Activated CD4-positive, alpha-beta T cell treated with anti-CD3 and anti-CD28 coated beads for 48 hours (primary cell): ENCODE data around the gene UBL4B.

Source experiments
- DNase-seq: peaks from one replicate; pipeline ENCODE4 v3.0.0-alpha.2; 2020

Gene UBL4B

GRCh38 chr1:110159168-110159567 lies 46.9 kb downstream of the UBL4B start:
- DNase-seq, result no peak

GRCh38 chr1:110160538-110161100 lies 48.4 kb downstream of the UBL4B start:
- no peak for DNase-seq

DNA sequence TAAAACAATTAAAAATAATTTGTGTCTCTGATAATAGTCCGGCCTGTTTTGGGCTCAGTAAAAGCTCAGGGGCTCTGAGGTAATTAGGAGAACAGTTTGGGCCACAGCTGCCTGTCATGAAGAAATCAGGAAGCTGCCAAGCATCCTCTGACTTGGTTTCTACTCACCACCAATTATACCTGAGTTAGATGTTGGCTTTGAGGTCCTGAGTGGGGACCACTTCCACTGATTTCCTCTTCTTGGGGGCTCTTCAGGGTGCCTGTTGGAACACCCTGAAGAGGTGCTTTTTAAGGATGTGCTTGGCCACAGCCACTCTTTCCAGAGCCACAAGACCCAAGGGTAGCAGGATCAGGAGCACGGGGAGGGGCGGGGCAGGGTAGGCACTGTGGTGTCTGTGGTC lies 48.9 kb downstream of the UBL4B start:
- no peak for DNase-seq

DNA sequence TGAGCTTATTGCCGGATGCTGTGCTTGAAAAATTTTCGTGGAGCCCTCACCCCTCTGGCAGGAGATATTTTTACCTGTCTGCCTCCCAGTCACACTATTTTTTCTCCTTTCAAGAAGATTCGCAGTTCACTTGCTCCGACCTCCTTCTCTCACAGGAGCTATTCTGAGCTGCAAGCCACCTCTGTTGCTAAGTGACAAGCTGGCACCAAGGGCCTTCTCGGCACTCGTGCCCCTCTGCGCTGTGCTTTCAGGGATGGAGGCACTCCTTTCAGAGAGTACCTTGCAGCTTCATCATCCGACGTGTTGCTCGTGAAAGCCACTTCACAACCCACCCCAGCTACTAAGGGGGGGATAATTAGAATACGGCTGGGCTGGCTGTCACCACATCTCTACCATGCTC lies 49.6 kb downstream of the UBL4B start:
- no peak for DNase-seq
